NOMO-1 (cell line): ENCODE results near the gene TRIM56.
"Not testable (repeated sequence)": the region's sequence is repeated elsewhere in the genome, so short reads cannot be mapped to it uniquely, and the experiment has no call there.

Experiments
- DNase-seq, 2 experiments: peaks; one replicate each; lab custom pipeline; 2025; ENCODE audit not compliant: unreplicated experiment in 2 of 2; lab: John Stamatoyannopoulos, UW

The TRIM56 gene

GRCh38 chr7:101085162-101085964 is at the start of gene TRIM56:
TRIM56 (plus strand) TSS chr7:101085481; CDS start chr7:101087313, 1,832 bp downstream.
- peak; percentile 90 to 93 for DNase-seq

GRCh38 chr7:101035941-101036340 is 49.3 kb upstream of the TRIM56 start:
- DNase-seq, result no peak

- not testable (repeated sequence) for DNase-seq
These were observed 44.0 kb upstream of the TRIM56 start for GRCh38 chr7:101041283-101041682.

GRCh38 chr7:101058355-101058754 is 26.9 kb upstream of the TRIM56 start:
- peak; percentile 16 to 53 for DNase-seq

GRCh38 chr7:101059620-101059942 is 25.7 kb upstream of the TRIM56 start:
- DNase-seq, result no peak

GRCh38 chr7:101060992-101061391 is 24.3 kb upstream of the TRIM56 start:
- no peak for DNase-seq

- not testable (repeated sequence) for DNase-seq
These were observed 21.1 kb upstream of the TRIM56 start for GRCh38 chr7:101064176-101064550.

GRCh38 chr7:101065162-101065561 is 20.1 kb upstream of the TRIM56 start:
- not testable (repeated sequence) for DNase-seq

- DNase-seq, result no peak
These were observed 19.0 kb upstream of the TRIM56 start for GRCh38 chr7:101066141-101066832.

GRCh38 chr7:101066833-101067177 is 18.5 kb upstream of the TRIM56 start:
- no peak for DNase-seq

- no peak for DNase-seq
These were observed 16.9 kb upstream of the TRIM56 start for GRCh38 chr7:101068401-101068800.

GRCh38 chr7:101071362-101072104 is 13.7 kb upstream of the TRIM56 start:
- DNase-seq, result not testable (repeated sequence)

GRCh38 chr7:101075646-101076045 is 9.6 kb upstream of the TRIM56 start:
- DNase-seq, result peak; percentile 31 to 68

- DNase-seq, result not testable (repeated sequence)
These were observed 9.1 kb upstream of the TRIM56 start for GRCh38 chr7:101076183-101076582.

GRCh38 chr7:101077303-101078086 is 7.8 kb upstream of the TRIM56 start:
- peak; percentile 86 to 87 for DNase-seq

- peak in 1 of 2 experiments; percentile 51 for DNase-seq
These were observed 3.8 kb upstream of the TRIM56 start for GRCh38 chr7:101081432-101081831.

- DNase-seq, result no peak
These were observed 468 bp upstream of the TRIM56 start for GRCh38 chr7:101084865-101085161.

- no peak for DNase-seq
These were observed 2.2 kb downstream of the TRIM56 start for GRCh38 chr7:101087334-101088068.

GRCh38 chr7:101088069-101088425 is 2.8 kb downstream of the TRIM56 start:
- no peak for DNase-seq

GRCh38 chr7:101088858-101089529 is 3.7 kb downstream of the TRIM56 start:
- no peak for DNase-seq
